Measurements from ENCODE around the gene AMFR. TPM values are rescaled to one million over a fixed set of nuclear protein-coding genes. Genes with fewer than 3 reads are reported as not detected.
A peak's percentile ranks its signal among the peaks of the same experiment; 100 is the strongest.

The AMFR gene
- total RNA-seq, 4 donors from 2014 or later = 81.5 to 190 (median 112) TPM

- TF ChIP-seq CTCF (IDR thresholded peaks at IDR 0.05) (no peak), POLR2A (IDR thresholded peaks at IDR 0.05) (no peak)
- H3K4me1 ChIP-seq = peaks cover 10 to 14% of the 10 kb centered on the region in 2 donors
- DNase-seq = no peak
- H3K9me3 ChIP-seq = no peaks in the 10 kb centered on the region
- no peaks in the 10 kb centered on the region for H3K27me3 ChIP-seq
- peak overlapping the region; percentile 87 to 98 for H3K4me3 ChIP-seq
- peak overlapping the region; percentile 59 to 66 for H3K27ac ChIP-seq
- intact Hi-C loops (cut with DNase I; ENCODE audit: low total_unique reads) = no loop called here
- H3K36me3 ChIP-seq = no peaks in the 10 kb centered on the region
Observed at GRCh38 chr16:56451753-56452689, 26.7 kb upstream of the AMFR start.

- H3K4me1 ChIP-seq = peaks cover 10 to 14% of the 10 kb centered on the region in 2 donors
- peak; percentile 38 to 51 for TF ChIP-seq POLR2A (IDR thresholded peaks at IDR 0.05)
- peak in 2 of 4 experiments; percentile 1 to 15 for TF ChIP-seq CTCF (IDR thresholded peaks at IDR 0.05)
- peak; percentile 93 to 95 for DNase-seq
- peak within 1 kb of the TSS; percentile 66 to 74 for H3K27ac ChIP-seq
- H3K27me3 ChIP-seq = no peaks in the 10 kb centered on the region
- peak within 1 kb of the TSS; percentile 87 to 98 for H3K4me3 ChIP-seq
- intact Hi-C loops (cut with DNase I; ENCODE audit: low total_unique reads) = no loop called here
- H3K36me3 ChIP-seq = no peaks in the 10 kb centered on the region
- H3K9me3 ChIP-seq = no peaks in the 10 kb centered on the region
Observed at GRCh38 chr16:56450986-56451752, 25.8 kb upstream of the AMFR start, which contains the start of the genes NUDT21 and OGFOD1. TSS of gene NUDT21 (minus strand) at chr16:56451332. CDS start at chr16:56451202, 130 bp downstream. TSS of gene OGFOD1 (plus strand) at chr16:56451554. CDS start at chr16:56451613, 59 bp downstream.

DNA sequence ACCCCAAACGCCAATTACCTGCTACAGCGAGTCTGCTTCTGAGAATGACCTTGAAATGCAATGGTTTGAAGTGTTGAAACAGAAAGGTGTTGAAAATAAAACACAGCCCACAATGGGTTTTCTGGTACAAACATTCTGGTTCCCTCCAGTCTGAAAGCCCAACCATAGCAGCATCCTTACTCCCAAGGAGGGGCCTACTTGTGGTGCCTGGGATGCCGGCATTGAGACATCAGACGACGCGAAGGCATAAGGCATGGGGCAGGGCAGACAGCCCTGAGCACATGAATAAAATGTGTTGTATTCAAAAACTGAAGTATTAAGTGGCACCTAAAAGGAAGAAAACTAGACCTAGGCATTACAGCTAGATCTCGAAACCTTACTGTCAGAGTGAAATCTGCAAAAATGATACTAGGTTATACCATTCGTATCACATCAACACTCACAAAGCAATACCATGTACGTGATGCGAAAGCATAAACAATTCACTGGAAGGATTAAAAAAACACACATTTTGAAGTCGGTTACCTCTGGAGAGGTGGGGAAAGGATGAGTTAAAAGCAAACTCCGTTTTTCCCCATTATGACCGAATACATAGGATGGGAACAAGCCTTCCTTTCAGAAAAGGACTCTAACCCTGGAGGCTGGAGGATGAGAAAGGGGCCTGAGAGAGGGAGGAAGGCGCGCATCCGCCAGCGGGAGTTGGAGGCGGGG is 25.1 kb upstream of the AMFR start:
- peaks cover 10 to 14% of the 10 kb centered on the region in 2 donors for H3K4me1 ChIP-seq
- no peaks in the 10 kb centered on the region for H3K36me3 ChIP-seq
- intact Hi-C loops (cut with DNase I; ENCODE audit: low total_unique reads) = no loop called here
- DNase-seq = no peak
- no peaks in the 10 kb centered on the region for H3K9me3 ChIP-seq
- peak overlapping the region; percentile 57 to 74 for H3K27ac ChIP-seq
- H3K27me3 ChIP-seq = no peaks in the 10 kb centered on the region
- peak overlapping the region; percentile 87 to 98 for H3K4me3 ChIP-seq
- TF ChIP-seq POLR2A (IDR thresholded peaks at IDR 0.05) (no peak), CTCF (IDR thresholded peaks at IDR 0.05) (no peak)

DNA sequence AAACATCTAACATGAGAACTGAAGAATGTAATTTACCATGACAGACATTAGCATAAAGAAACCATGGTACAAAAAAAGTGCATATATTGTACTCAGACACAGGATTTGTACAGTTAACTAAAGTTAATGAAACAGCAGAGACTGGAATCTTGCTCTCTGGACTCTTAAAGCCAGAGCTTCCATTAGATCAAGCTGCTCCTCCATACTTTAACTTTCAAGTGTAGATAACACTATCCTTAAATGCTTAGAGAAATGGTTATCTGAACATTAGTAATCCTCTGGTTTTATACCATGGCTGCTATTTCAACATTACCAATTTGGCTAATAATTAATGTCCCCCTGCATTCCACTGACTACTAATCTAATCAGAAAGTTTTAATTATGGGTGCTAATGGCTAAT is 22.7 kb upstream of the AMFR start:
- H3K4me3 ChIP-seq = no peak overlapping the region
- no peak overlapping the region for H3K27ac ChIP-seq
- H3K27me3 ChIP-seq = no peaks in the 10 kb centered on the region
- intact Hi-C loops (cut with DNase I; ENCODE audit: low total_unique reads) = no loop called here
- peaks cover 10% of the 10 kb centered on the region in 2 donors for H3K4me1 ChIP-seq
- no peaks in the 10 kb centered on the region for H3K36me3 ChIP-seq
- TF ChIP-seq POLR2A (IDR thresholded peaks at IDR 0.05) (no peak), CTCF (IDR thresholded peaks at IDR 0.05) (no peak)
- no peak for DNase-seq
- no peaks in the 10 kb centered on the region for H3K9me3 ChIP-seq

All from uterus (tissue), 4 donors.